ENCODE results near the gene SPTLC3.

SPTLC3 gene

GRCh38 chr20:13109658-13110057 lies 100.9 kb downstream of the SPTLC3 start:
- no peaks in the 10 kb centered on the region for H3K9me3 ChIP-seq (ENCODE audit: control insufficient read depth in 1 of 2, low read length in 2 of 2)
- H3K4me1 ChIP-seq (ENCODE audit: control insufficient read depth in 1 of 2, insufficient read depth in 2 of 2, low read length in 2 of 2) = no peaks in the 10 kb centered on the region
- no peak overlapping the region for H3K27ac ChIP-seq (ENCODE audit: low read depth, low read length)
- no peak overlapping the region for H3K4me3 ChIP-seq (ENCODE audit: low read depth in 1 of 2, low read length in 2 of 2)
- H3K9ac ChIP-seq (ENCODE audit: low read depth in 1 of 2, low read length in 2 of 2) = no peak overlapping the region
- H3K27me3 ChIP-seq (ENCODE audit: control insufficient read depth in 1 of 2, insufficient read depth in 2 of 2, low read length in 2 of 2) = no peaks in the 10 kb centered on the region
- peaks cover 8 to 21% of the 10 kb centered on the region in 2 donors for H3K36me3 ChIP-seq (ENCODE audit: control insufficient read depth in 1 of 2, insufficient read depth in 2 of 2, low read length in 2 of 2)

- no peak overlapping the region for H3K4me3 ChIP-seq (ENCODE audit: low read depth in 1 of 2, low read length in 2 of 2)
- peaks cover 8 to 24% of the 10 kb centered on the region in 2 donors for H3K36me3 ChIP-seq (ENCODE audit: control insufficient read depth in 1 of 2, insufficient read depth in 2 of 2, low read length in 2 of 2)
- no peaks in the 10 kb centered on the region for H3K27me3 ChIP-seq (ENCODE audit: control insufficient read depth in 1 of 2, insufficient read depth in 2 of 2, low read length in 2 of 2)
- no peaks in the 10 kb centered on the region for H3K4me1 ChIP-seq (ENCODE audit: control insufficient read depth in 1 of 2, insufficient read depth in 2 of 2, low read length in 2 of 2)
- no peaks in the 10 kb centered on the region for H3K9me3 ChIP-seq (ENCODE audit: control insufficient read depth in 1 of 2, low read length in 2 of 2)
- no peak overlapping the region for H3K9ac ChIP-seq (ENCODE audit: low read depth in 1 of 2, low read length in 2 of 2)
- H3K27ac ChIP-seq (ENCODE audit: low read depth, low read length) = no peak overlapping the region
Observed at GRCh38 chr20:13110796-13111195, 102.0 kb downstream of the SPTLC3 start.

- Histone ChIP-seq H3K9me3 (ENCODE audit: control insufficient read depth in 1 of 2, low read length in 2 of 2) (no peaks in the 10 kb centered on the region), H3K36me3 (ENCODE audit: control insufficient read depth in 1 of 2, insufficient read depth in 2 of 2, low read length in 2 of 2) (peaks cover 8 to 24% of the 10 kb centered on the region in 2 donors), H3K27me3 (ENCODE audit: control insufficient read depth in 1 of 2, insufficient read depth in 2 of 2, low read length in 2 of 2) (no peaks in the 10 kb centered on the region), H3K4me3 (ENCODE audit: low read depth in 1 of 2, low read length in 2 of 2) (no peak overlapping the region), H3K27ac (ENCODE audit: low read depth, low read length) (no peak overlapping the region), H3K9ac (ENCODE audit: low read depth in 1 of 2, low read length in 2 of 2) (no peak overlapping the region), H3K4me1 (ENCODE audit: control insufficient read depth in 1 of 2, insufficient read depth in 2 of 2, low read length in 2 of 2) (no peaks in the 10 kb centered on the region)
Observed at GRCh38 chr20:13111249-13111911, 102.6 kb downstream of the SPTLC3 start.

GRCh38 chr20:13113731-13114130 lies 105.0 kb downstream of the SPTLC3 start:
- peaks cover 8 to 28% of the 10 kb centered on the region in 2 donors for H3K36me3 ChIP-seq (ENCODE audit: control insufficient read depth in 1 of 2, insufficient read depth in 2 of 2, low read length in 2 of 2)
- H3K27ac ChIP-seq (ENCODE audit: low read depth, low read length) = no peak overlapping the region
- H3K9me3 ChIP-seq (ENCODE audit: control insufficient read depth in 1 of 2, low read length in 2 of 2) = no peaks in the 10 kb centered on the region
- H3K9ac ChIP-seq (ENCODE audit: low read depth in 1 of 2, low read length in 2 of 2) = no peak overlapping the region
- no peaks in the 10 kb centered on the region for H3K27me3 ChIP-seq (ENCODE audit: control insufficient read depth in 1 of 2, insufficient read depth in 2 of 2, low read length in 2 of 2)
- H3K4me1 ChIP-seq (ENCODE audit: control insufficient read depth in 1 of 2, insufficient read depth in 2 of 2, low read length in 2 of 2) = no peaks in the 10 kb centered on the region
- no peak overlapping the region for H3K4me3 ChIP-seq (ENCODE audit: low read depth in 1 of 2, low read length in 2 of 2)

- no peak overlapping the region for H3K9ac ChIP-seq (ENCODE audit: low read depth in 1 of 2, low read length in 2 of 2)
- no peaks in the 10 kb centered on the region for H3K9me3 ChIP-seq (ENCODE audit: control insufficient read depth in 1 of 2, low read length in 2 of 2)
- no peak overlapping the region for H3K27ac ChIP-seq (ENCODE audit: low read depth, low read length)
- H3K36me3 ChIP-seq (ENCODE audit: control insufficient read depth in 1 of 2, insufficient read depth in 2 of 2, low read length in 2 of 2) = peaks cover 0 to 22% of the 10 kb centered on the region in 2 donors
- H3K4me3 ChIP-seq (ENCODE audit: low read depth in 1 of 2, low read length in 2 of 2) = no peak overlapping the region
- no peaks in the 10 kb centered on the region for H3K27me3 ChIP-seq (ENCODE audit: control insufficient read depth in 1 of 2, insufficient read depth in 2 of 2, low read length in 2 of 2)
- H3K4me1 ChIP-seq (ENCODE audit: control insufficient read depth in 1 of 2, insufficient read depth in 2 of 2, low read length in 2 of 2) = no peaks in the 10 kb centered on the region
Observed at GRCh38 chr20:13117200-13117599, 108.4 kb downstream of the SPTLC3 start.

- Histone ChIP-seq H3K27ac (ENCODE audit: low read depth, low read length) (no peak overlapping the region), H3K4me3 (ENCODE audit: low read depth in 1 of 2, low read length in 2 of 2) (no peak overlapping the region), H3K9ac (ENCODE audit: low read depth in 1 of 2, low read length in 2 of 2) (no peak overlapping the region), H3K9me3 (ENCODE audit: control insufficient read depth in 1 of 2, low read length in 2 of 2) (no peaks in the 10 kb centered on the region), H3K4me1 (ENCODE audit: control insufficient read depth in 1 of 2, insufficient read depth in 2 of 2, low read length in 2 of 2) (no peaks in the 10 kb centered on the region), H3K36me3 (ENCODE audit: control insufficient read depth in 1 of 2, insufficient read depth in 2 of 2, low read length in 2 of 2) (peaks cover 0 to 16% of the 10 kb centered on the region in 2 donors), H3K27me3 (ENCODE audit: control insufficient read depth in 1 of 2, insufficient read depth in 2 of 2, low read length in 2 of 2) (no peaks in the 10 kb centered on the region)
Observed at GRCh38 chr20:13118676-13119075, 109.9 kb downstream of the SPTLC3 start.

GRCh38 chr20:13119583-13119982 lies 110.8 kb downstream of the SPTLC3 start:
- Histone ChIP-seq H3K36me3 (ENCODE audit: control insufficient read depth in 1 of 2, insufficient read depth in 2 of 2, low read length in 2 of 2) (peaks cover 0 to 20% of the 10 kb centered on the region in 2 donors), H3K27me3 (ENCODE audit: control insufficient read depth in 1 of 2, insufficient read depth in 2 of 2, low read length in 2 of 2) (no peaks in the 10 kb centered on the region), H3K9me3 (ENCODE audit: control insufficient read depth in 1 of 2, low read length in 2 of 2) (no peaks in the 10 kb centered on the region)

GRCh38 chr20:13120471-13120870 lies 111.7 kb downstream of the SPTLC3 start:
- Histone ChIP-seq H3K27ac (ENCODE audit: low read depth, low read length) (no peak overlapping the region), H3K36me3 (ENCODE audit: control insufficient read depth in 1 of 2, insufficient read depth in 2 of 2, low read length in 2 of 2) (peaks cover 0 to 19% of the 10 kb centered on the region in 2 donors), H3K4me1 (ENCODE audit: control insufficient read depth in 1 of 2, insufficient read depth in 2 of 2, low read length in 2 of 2) (no peaks in the 10 kb centered on the region)

More at GRCh38 chr20:13119583-13119982, 110.8 kb downstream of the SPTLC3 start:
- Histone ChIP-seq H3K27ac (ENCODE audit: low read depth, low read length) (no peak overlapping the region), H3K4me3 (ENCODE audit: low read depth in 1 of 2, low read length in 2 of 2) (no peak overlapping the region), H3K9ac (ENCODE audit: low read depth in 1 of 2, low read length in 2 of 2) (no peak overlapping the region), H3K4me1 (ENCODE audit: control insufficient read depth in 1 of 2, insufficient read depth in 2 of 2, low read length in 2 of 2) (no peaks in the 10 kb centered on the region)

GRCh38 chr20:13121840-13122515 lies 113.2 kb downstream of the SPTLC3 start:
- H3K27me3 ChIP-seq (ENCODE audit: control insufficient read depth in 1 of 2, insufficient read depth in 2 of 2, low read length in 2 of 2) = no peaks in the 10 kb centered on the region
- no peaks in the 10 kb centered on the region for H3K4me1 ChIP-seq (ENCODE audit: control insufficient read depth in 1 of 2, insufficient read depth in 2 of 2, low read length in 2 of 2)
- H3K27ac ChIP-seq (ENCODE audit: low read depth, low read length) = no peak overlapping the region
- no peak overlapping the region for H3K9ac ChIP-seq (ENCODE audit: low read depth in 1 of 2, low read length in 2 of 2)
- no peak overlapping the region for H3K4me3 ChIP-seq (ENCODE audit: low read depth in 1 of 2, low read length in 2 of 2)
- no peaks in the 10 kb centered on the region for H3K9me3 ChIP-seq (ENCODE audit: control insufficient read depth in 1 of 2, low read length in 2 of 2)
- H3K36me3 ChIP-seq (ENCODE audit: control insufficient read depth in 1 of 2, insufficient read depth in 2 of 2, low read length in 2 of 2) = peaks cover 6 to 23% of the 10 kb centered on the region in 2 donors

More at GRCh38 chr20:13120471-13120870, 111.7 kb downstream of the SPTLC3 start:
- no peak overlapping the region for H3K9ac ChIP-seq (ENCODE audit: low read depth in 1 of 2, low read length in 2 of 2)
- no peaks in the 10 kb centered on the region for H3K27me3 ChIP-seq (ENCODE audit: control insufficient read depth in 1 of 2, insufficient read depth in 2 of 2, low read length in 2 of 2)
- H3K4me3 ChIP-seq (ENCODE audit: low read depth in 1 of 2, low read length in 2 of 2) = no peak overlapping the region
- no peaks in the 10 kb centered on the region for H3K9me3 ChIP-seq (ENCODE audit: control insufficient read depth in 1 of 2, low read length in 2 of 2)

- Histone ChIP-seq H3K9me3 (ENCODE audit: control insufficient read depth in 1 of 2, low read length in 2 of 2) (no peaks in the 10 kb centered on the region), H3K27ac (ENCODE audit: low read depth, low read length) (no peak overlapping the region), H3K4me3 (ENCODE audit: low read depth in 1 of 2, low read length in 2 of 2) (no peak overlapping the region), H3K4me1 (ENCODE audit: control insufficient read depth in 1 of 2, insufficient read depth in 2 of 2, low read length in 2 of 2) (no peaks in the 10 kb centered on the region), H3K36me3 (ENCODE audit: control insufficient read depth in 1 of 2, insufficient read depth in 2 of 2, low read length in 2 of 2) (peaks cover 21 to 30% of the 10 kb centered on the region in 2 donors), H3K9ac (ENCODE audit: low read depth in 1 of 2, low read length in 2 of 2) (no peak overlapping the region), H3K27me3 (ENCODE audit: control insufficient read depth in 1 of 2, insufficient read depth in 2 of 2, low read length in 2 of 2) (no peaks in the 10 kb centered on the region)
Observed at GRCh38 chr20:13125486-13125885, 116.7 kb downstream of the SPTLC3 start.
